ENCODE measurements around the gene LELP1. TPM values are rescaled to one million over a fixed set of nuclear protein-coding genes. Genes with fewer than 3 reads are reported as not detected.

LELP1 gene
- total and polyA plus RNA-seq, 2 of the 13 experiments (the other 11 are each of a cell fraction or from before 2014, with no cell fraction given): not detected

- Histone ChIP-seq H3K27ac (ENCODE audit: extremely low read length, insufficient read depth, low read length) (no peak overlapping the region), H4K20me1 (ENCODE audit: insufficient read depth, low read length) (no peaks in the 10 kb centered on the region), H3K4me2 (ENCODE audit: low read depth, low read length) (no peak overlapping the region), H3K9ac (ENCODE audit: insufficient read depth, low read depth, low read length) (no peak overlapping the region), H3K9me3 (ENCODE audit: low read length) (no peaks in the 10 kb centered on the region), H3K27me3 (ENCODE audit: control insufficient read depth in 1 of 2, insufficient read depth in 2 of 2, low read length in 2 of 2) (no peaks in the 10 kb centered on the region; a peak in 1 of 5 replicates), H3K36me3 (replicated peaks in 1 of 2; ENCODE audit: control insufficient read depth in 1 of 2, insufficient read depth in 2 of 2, low read length in 2 of 2) (no peaks in the 10 kb centered on the region), H3K4me1 (ENCODE audit: insufficient read depth, low read length) (no peaks in the 10 kb centered on the region), H2AFZ (ENCODE audit: low read length) (no peak overlapping the region), H3K4me3 (replicated peaks in 1 of 3; ENCODE audit: insufficient read depth in 1 of 3, low read depth in 2 of 3, low read length in 3 of 3) (no peak overlapping the region), H3K79me2 (ENCODE audit: insufficient read depth, low read length) (no peaks in the 10 kb centered on the region)
- in situ Hi-C loops (cut with HindIII; ENCODE audit: extremely low pct_ligation_motif_present, low pct_unique_long_range_greater_than_20kb) (no loop called here), intact Hi-C loops (cut with micrococcal nuclease; ENCODE audit: unreplicated experiment) (no loop called here)
- TF ChIP-seq ZNF20 (CRISPR knock-in tag; IDR thresholded peaks at IDR 0.05) (no peak), TARDBP (CRISPR knock-in tag; IDR thresholded peaks at IDR 0.05) (no peak), HMGXB4 (CRISPR knock-in tag; IDR thresholded peaks at IDR 0.05; ENCODE audit: borderline replicate concordance in 1 of 2, low read depth in 1 of 2) (no peak)
- BruUV-seq (replicated peaks): no TSS peak
- ChIA-PET CTCF (ENCODE audit: low intra/inter-chr PET ratio, low total read pairs) (no interaction called here), POLR2A (no interaction called here)
- 2% methylated on average over 3 of the region's 4 CpGs for WGBS (ENCODE audit: low lambda C conversion rate)
- no peak for FAIRE-seq
- DNase-seq (ENCODE audit: low spot score): no peak
- peak; percentile 66 for ATAC-seq
Measured at GRCh38 chr1:153231363-153231762, 28.1 kb downstream of the LELP1 start.

- DNase-seq (ENCODE audit: low spot score): no peak
- Histone ChIP-seq H3K27ac (ENCODE audit: extremely low read length, insufficient read depth, low read length) (no peak overlapping the region), H3K79me2 (ENCODE audit: insufficient read depth, low read length) (no peaks in the 10 kb centered on the region), H3K27me3 (ENCODE audit: control insufficient read depth in 1 of 2, insufficient read depth in 2 of 2, low read length in 2 of 2) (no peaks in the 10 kb centered on the region; a peak in 1 of 5 replicates), H3K4me2 (ENCODE audit: low read depth, low read length) (no peak overlapping the region), H3K4me1 (ENCODE audit: insufficient read depth, low read length) (no peaks in the 10 kb centered on the region), H2AFZ (ENCODE audit: low read length) (no peak overlapping the region), H4K20me1 (ENCODE audit: insufficient read depth, low read length) (no peaks in the 10 kb centered on the region), H3K4me3 (replicated peaks in 1 of 3; ENCODE audit: insufficient read depth in 1 of 3, low read depth in 2 of 3, low read length in 3 of 3) (no peak overlapping the region), H3K9me3 (ENCODE audit: low read length) (no peaks in the 10 kb centered on the region), H3K36me3 (replicated peaks in 1 of 2; ENCODE audit: control insufficient read depth in 1 of 2, insufficient read depth in 2 of 2, low read length in 2 of 2) (no peaks in the 10 kb centered on the region), H3K9ac (ENCODE audit: insufficient read depth, low read depth, low read length) (no peak overlapping the region)
- FAIRE-seq: no peak
- TF ChIP-seq ZFAT (CRISPR knock-in tag; conservative IDR thresholded peaks at IDR 0.05): no peak
- TF ChIP-seq ZNF446 (CRISPR knock-in tag; IDR thresholded peaks at IDR 0.05): no peak
- no TSS peak for BruUV-seq (replicated peaks)
- no peak for ATAC-seq
- POLR2A ChIA-PET: no interaction called here
- intact Hi-C loops (cut with micrococcal nuclease; ENCODE audit: unreplicated experiment): no loop called here
- WGBS (ENCODE audit: low lambda C conversion rate): 14% methylated on average over 2 of the region's 2 CpGs
- CTCF ChIA-PET (ENCODE audit: low intra/inter-chr PET ratio, low total read pairs): no interaction called here
- in situ Hi-C loops (cut with HindIII; ENCODE audit: extremely low pct_ligation_motif_present, low pct_unique_long_range_greater_than_20kb): no loop called here
Measured at GRCh38 chr1:153231785-153232184, 28.6 kb downstream of the LELP1 start.

Measured in HepG2 (cell line).